ENCODE measurements around the gene NCOA7. TPM values are rescaled to one million over a fixed set of nuclear protein-coding genes. Genes with fewer than 3 reads are reported as not detected.

The NCOA7 gene
- total RNA-seq, 1 experiment from 2014 or later = 14.4 TPM

GRCh38 chr6:125784365-125784764, 6.4 kb upstream of the NCOA7 start (continued):
- TF ChIP-seq, protein P1, sequence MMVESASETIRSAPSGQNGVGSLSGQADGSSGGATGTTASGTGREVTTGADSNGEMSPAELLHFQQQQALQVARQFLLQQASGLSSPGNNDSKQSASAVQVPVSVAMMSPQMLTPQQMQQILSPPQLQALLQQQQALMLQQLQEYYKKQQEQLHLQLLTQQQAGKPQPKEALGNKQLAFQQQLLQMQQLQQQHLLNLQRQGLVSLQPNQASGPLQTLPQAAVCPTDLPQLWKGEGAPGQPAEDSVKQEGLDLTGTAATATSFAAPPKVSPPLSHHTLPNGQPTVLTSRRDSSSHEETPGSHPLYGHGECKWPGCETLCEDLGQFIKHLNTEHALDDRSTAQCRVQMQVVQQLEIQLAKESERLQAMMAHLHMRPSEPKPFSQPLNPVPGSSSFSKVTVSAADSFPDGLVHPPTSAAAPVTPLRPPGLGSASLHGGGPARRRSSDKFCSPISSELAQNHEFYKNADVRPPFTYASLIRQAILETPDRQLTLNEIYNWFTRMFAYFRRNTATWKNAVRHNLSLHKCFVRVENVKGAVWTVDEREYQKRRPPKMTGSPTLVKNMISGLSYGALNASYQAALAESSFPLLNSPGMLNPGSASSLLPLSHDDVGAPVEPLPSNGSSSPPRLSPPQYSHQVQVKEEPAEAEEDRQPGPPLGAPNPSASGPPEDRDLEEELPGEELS (CRISPR knock-in tag; IDR thresholded peaks at IDR 0.05) = no peak
- no peak for TF ChIP-seq ZNF425 (CRISPR knock-in tag; conservative IDR thresholded peaks at IDR 0.05)

DNA sequence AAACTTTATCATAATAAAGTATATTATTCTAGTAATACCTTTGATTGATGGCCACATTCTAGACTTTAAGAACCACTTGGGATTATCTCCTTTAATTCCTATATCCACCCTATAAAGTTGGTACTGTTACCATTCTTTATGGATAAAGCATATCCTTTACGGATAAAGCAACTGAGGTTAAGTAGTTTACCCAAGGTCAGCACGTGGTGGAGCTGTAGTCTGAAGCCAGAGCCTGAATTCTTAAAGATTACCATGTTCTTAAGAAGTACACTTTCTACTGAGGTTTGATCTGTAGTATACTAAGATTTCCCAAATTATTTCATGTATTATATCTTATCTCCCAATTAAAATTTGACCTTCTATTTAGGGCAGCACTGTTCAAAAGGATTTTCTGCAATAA, 3.0 kb upstream of the NCOA7 start:
- DNase-seq (ENCODE audit: low spot score) = no peak
- TF ChIP-seq, protein P2, sequence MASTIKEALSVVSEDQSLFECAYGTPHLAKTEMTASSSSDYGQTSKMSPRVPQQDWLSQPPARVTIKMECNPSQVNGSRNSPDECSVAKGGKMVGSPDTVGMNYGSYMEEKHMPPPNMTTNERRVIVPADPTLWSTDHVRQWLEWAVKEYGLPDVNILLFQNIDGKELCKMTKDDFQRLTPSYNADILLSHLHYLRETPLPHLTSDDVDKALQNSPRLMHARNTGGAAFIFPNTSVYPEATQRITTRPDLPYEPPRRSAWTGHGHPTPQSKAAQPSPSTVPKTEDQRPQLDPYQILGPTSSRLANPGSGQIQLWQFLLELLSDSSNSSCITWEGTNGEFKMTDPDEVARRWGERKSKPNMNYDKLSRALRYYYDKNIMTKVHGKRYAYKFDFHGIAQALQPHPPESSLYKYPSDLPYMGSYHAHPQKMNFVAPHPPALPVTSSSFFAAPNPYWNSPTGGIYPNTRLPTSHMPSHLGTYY (CRISPR knock-in tag; IDR thresholded peaks at IDR 0.05) = no peak
- TF ChIP-seq NFYB (CRISPR knock-in tag; conservative IDR thresholded peaks at IDR 0.05; ENCODE audit: low read depth) (no peak), ETV6 (CRISPR knock-in tag; IDR thresholded peaks at IDR 0.05) (no peak), ZNF263 (CRISPR knock-in tag; IDR thresholded peaks at IDR 0.05; ENCODE audit: low read depth) (no peak), AFF4 (CRISPR knock-in tag; IDR thresholded peaks at IDR 0.05; ENCODE audit: borderline replicate concordance) (no peak), SMAD3 (CRISPR knock-in tag; IDR thresholded peaks at IDR 0.05; ENCODE audit: borderline replicate concordance) (no peak), SMAD4 (CRISPR knock-in tag; IDR thresholded peaks at IDR 0.05) (no peak)
- TF ChIP-seq, protein P3, sequence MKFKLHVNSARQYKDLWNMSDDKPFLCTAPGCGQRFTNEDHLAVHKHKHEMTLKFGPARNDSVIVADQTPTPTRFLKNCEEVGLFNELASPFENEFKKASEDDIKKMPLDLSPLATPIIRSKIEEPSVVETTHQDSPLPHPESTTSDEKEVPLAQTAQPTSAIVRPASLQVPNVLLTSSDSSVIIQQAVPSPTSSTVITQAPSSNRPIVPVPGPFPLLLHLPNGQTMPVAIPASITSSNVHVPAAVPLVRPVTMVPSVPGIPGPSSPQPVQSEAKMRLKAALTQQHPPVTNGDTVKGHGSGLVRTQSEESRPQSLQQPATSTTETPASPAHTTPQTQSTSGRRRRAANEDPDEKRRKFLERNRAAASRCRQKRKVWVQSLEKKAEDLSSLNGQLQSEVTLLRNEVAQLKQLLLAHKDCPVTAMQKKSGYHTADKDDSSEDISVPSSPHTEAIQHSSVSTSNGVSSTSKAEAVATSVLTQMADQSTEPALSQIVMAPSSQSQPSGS (CRISPR knock-in tag; IDR thresholded peaks at IDR 0.05; ENCODE audit: borderline replicate concordance, low read depth) = no peak
- peaks cover under 1% of the 10 kb centered on the region; the same call in 1 of the 2 replicates for H3K36me3 Mint-ChIP-seq
- H3K9me3 Mint-ChIP-seq = peaks cover 5% of the 10 kb centered on the region
- no peak overlapping the region for H3K27ac Mint-ChIP-seq
- H3K4me1 Mint-ChIP-seq = peaks cover 33% of the 10 kb centered on the region
- H3K4me3 Mint-ChIP-seq = no peak overlapping the region
- ChIA-PET CTCF (interaction anchor here (1.3 to 6.3 kb wide), 3 partner anchors 119 to 169 kb away, joined by 3 to 46 read pairs (median 42); partner anchors contain the start of gene HINT3), POLR2A (interaction anchor here (0.6 kb wide), 1 partner anchor 94 kb away, joined by 3 read pairs; no protein-coding TSS in a partner anchor)
- H3K27me3 Mint-ChIP-seq (ENCODE audit: low read depth) = no peaks in the 10 kb centered on the region
- ATAC-seq = no peak

DNA sequence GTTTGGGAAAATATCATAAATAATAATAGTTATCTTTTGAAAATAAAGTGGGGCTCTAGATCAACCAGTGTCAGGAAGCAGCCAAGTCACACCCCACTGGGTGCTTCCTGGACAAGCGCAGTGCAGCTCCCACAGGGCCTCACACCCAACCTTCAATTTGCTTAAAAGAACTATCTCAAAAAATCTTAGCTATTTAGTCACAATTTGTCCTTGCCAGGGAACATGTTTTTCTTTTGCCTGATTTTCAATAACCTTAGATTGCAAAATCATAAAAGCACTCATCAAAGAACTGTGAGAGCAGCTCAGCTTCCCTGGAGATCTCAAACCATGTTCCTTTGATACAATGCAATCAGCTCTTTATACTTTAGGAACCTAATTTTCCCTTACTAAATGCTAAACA, 1.6 kb upstream of the NCOA7 start:
- Mint-ChIP-seq H3K9me3 (no peaks in the 10 kb centered on the region), H3K4me1 (peaks cover 43% of the 10 kb centered on the region), H3K27ac (peak overlapping the region; percentile 90; the same call in 1 of the 2 replicates), H3K36me3 (no peaks in the 10 kb centered on the region), H3K27me3 (ENCODE audit: low read depth) (no peaks in the 10 kb centered on the region), H3K4me3 (peak overlapping the region; percentile 83)
- TF ChIP-seq ZBTB21 (CRISPR knock-in tag; IDR thresholded peaks at IDR 0.05; ENCODE audit: borderline replicate concordance) (no peak), MAX (CRISPR knock-in tag; IDR thresholded peaks at IDR 0.05) (no peak), JUN (CRISPR knock-in tag; IDR thresholded peaks at IDR 0.05) (no peak), TCF7 (CRISPR knock-in tag; IDR thresholded peaks at IDR 0.05; ENCODE audit: low read depth) (no peak), CBFB (CRISPR knock-in tag; IDR thresholded peaks at IDR 0.05; ENCODE audit: low read depth) (no peak)
- TF ChIP-seq, protein P4, sequence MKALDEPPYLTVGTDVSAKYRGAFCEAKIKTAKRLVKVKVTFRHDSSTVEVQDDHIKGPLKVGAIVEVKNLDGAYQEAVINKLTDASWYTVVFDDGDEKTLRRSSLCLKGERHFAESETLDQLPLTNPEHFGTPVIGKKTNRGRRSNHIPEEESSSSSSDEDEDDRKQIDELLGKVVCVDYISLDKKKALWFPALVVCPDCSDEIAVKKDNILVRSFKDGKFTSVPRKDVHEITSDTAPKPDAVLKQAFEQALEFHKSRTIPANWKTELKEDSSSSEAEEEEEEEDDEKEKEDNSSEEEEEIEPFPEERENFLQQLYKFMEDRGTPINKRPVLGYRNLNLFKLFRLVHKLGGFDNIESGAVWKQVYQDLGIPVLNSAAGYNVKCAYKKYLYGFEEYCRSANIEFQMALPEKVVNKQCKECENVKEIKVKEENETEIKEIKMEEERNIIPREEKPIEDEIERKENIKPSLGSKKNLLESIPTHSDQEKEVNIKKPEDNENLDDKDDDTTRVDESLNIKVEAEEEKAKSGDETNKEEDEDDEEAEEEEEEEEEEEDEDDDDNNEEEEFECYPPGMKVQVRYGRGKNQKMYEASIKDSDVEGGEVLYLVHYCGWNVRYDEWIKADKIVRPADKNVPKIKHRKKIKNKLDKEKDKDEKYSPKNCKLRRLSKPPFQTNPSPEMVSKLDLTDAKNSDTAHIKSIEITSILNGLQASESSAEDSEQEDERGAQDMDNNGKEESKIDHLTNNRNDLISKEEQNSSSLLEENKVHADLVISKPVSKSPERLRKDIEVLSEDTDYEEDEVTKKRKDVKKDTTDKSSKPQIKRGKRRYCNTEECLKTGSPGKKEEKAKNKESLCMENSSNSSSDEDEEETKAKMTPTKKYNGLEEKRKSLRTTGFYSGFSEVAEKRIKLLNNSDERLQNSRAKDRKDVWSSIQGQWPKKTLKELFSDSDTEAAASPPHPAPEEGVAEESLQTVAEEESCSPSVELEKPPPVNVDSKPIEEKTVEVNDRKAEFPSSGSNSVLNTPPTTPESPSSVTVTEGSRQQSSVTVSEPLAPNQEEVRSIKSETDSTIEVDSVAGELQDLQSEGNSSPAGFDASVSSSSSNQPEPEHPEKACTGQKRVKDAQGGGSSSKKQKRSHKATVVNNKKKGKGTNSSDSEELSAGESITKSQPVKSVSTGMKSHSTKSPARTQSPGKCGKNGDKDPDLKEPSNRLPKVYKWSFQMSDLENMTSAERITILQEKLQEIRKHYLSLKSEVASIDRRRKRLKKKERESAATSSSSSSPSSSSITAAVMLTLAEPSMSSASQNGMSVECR (CRISPR knock-in tag; IDR thresholded peaks at IDR 0.05; ENCODE audit: borderline replicate concordance) = no peak
- ATAC-seq = no peak
- no peak for DNase-seq (ENCODE audit: low spot score)
- POLR2A ChIA-PET = interaction anchor here (2.9 kb wide), 2 partner anchors 8 to 167 kb away, joined by 14 to 27 read pairs; partner anchors contain the start of gene HINT3
- CTCF ChIA-PET = interaction anchor here (0.9 to 6.3 kb wide), 6 partner anchors 35 to 231 kb away, joined by 3 to 46 read pairs (median 12); partner anchors contain the start of gene HINT3
